Measurements from ENCODE around the gene GRID1. TPM values are rescaled to one million over a fixed set of nuclear protein-coding genes. Genes with fewer than 3 reads are reported as not detected.
A peak's percentile ranks its signal among the peaks of the same experiment; 100 is the strongest.

Gene GRID1
- total RNA-seq, 1 experiment from 2014 or later, result not detected

DNA sequence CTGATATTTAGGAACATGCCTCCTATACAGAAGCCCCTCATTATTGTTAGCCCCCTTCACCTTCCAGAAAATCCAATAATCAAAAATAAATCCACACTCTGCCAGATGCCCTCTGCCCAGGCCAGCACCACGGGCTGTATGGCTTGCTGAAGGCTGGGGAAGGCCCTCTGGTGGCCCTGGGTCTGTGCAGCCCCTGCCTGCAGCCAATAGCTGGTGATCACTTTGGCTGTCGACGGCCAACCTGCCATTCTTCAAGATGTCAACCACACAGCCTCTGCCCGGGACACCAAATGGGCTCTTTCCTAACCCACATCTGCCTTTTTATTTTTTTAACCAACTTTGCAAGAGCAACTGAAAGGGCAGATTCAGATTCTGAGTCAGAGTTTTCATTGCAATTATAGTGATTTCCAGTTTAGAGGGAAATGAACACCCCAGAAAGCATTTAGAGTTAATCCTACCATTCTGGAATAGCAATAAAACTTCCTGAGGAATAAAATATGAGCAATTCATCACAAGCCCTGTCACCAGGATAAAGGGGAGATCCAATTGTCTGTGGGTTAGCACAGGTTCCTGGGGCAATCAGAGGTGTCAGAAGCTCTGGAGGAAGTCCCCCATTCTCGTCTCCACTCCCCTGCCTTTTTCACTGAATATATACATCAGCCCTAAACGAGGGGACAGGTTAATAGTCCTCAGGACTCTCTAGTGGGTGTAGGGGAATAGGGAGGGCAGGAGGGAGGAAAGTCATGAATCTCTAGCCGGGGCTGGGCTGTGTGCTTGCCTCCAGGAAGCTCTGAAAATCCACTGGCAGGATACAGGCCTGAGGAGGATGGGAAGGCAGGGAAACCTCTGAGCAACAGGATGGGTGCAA, 211.3 kb downstream of the GRID1 start:
- H3K4me2 ChIP-seq (ENCODE audit: low read length), result no peak overlapping the region
- TF ChIP-seq, protein P1, sequence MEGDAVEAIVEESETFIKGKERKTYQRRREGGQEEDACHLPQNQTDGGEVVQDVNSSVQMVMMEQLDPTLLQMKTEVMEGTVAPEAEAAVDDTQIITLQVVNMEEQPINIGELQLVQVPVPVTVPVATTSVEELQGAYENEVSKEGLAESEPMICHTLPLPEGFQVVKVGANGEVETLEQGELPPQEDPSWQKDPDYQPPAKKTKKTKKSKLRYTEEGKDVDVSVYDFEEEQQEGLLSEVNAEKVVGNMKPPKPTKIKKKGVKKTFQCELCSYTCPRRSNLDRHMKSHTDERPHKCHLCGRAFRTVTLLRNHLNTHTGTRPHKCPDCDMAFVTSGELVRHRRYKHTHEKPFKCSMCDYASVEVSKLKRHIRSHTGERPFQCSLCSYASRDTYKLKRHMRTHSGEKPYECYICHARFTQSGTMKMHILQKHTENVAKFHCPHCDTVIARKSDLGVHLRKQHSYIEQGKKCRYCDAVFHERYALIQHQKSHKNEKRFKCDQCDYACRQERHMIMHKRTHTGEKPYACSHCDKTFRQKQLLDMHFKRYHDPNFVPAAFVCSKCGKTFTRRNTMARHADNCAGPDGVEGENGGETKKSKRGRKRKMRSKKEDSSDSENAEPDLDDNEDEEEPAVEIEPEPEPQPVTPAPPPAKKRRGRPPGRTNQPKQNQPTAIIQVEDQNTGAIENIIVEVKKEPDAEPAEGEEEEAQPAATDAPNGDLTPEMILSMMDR (conservative IDR thresholded peaks at IDR 0.05; ENCODE audit: low read depth, low read length), result no peak
- TF ChIP-seq EZH2 (IDR thresholded peaks at IDR 0.05; ENCODE audit: low read length, unreplicated experiment), result no peak
- no peak for TF ChIP-seq EZH2phosphoT487 (IDR thresholded peaks at IDR 0.05; ENCODE audit: borderline replicate concordance, low read length)
- no peaks in the 10 kb centered on the region for H3K9me3 ChIP-seq (ENCODE audit: low read length)
- H3K27me3 ChIP-seq (ENCODE audit: low read length), result no peaks in the 10 kb centered on the region
- no TSS peak for BruUV-seq (replicated peaks)
- no peaks in the 10 kb centered on the region for H3K36me3 ChIP-seq (ENCODE audit: low read depth, low read length)
- ChIA-PET CTCF (no interaction called here), POLR2A (ENCODE audit: unreplicated experiment) (no interaction called here)
- DNase-seq (no peak), ATAC-seq (peak; percentile 20; the same call in 1 of the 2 replicates)
- H3K9me2 ChIP-seq (replicated peaks; ENCODE audit: low read length), result no peaks in the 10 kb centered on the region
- H3K4me3 ChIP-seq (ENCODE audit: low read length), result no peak overlapping the region
- no peak overlapping the region for H2AFZ ChIP-seq (ENCODE audit: low read length)
- H3K27ac ChIP-seq (ENCODE audit: low read length), result no peak overlapping the region
- intact Hi-C loops (cut with micrococcal nuclease), result no loop called here
- no peaks in the 10 kb centered on the region for H4K20me1 ChIP-seq (ENCODE audit: low read length)
- H3K4me1 ChIP-seq (ENCODE audit: insufficient read depth, low read length), result no peaks in the 10 kb centered on the region
- no peak overlapping the region for H3K9ac ChIP-seq (ENCODE audit: low read length)
- no peaks in the 10 kb centered on the region for H3F3A ChIP-seq (ENCODE audit: low read length, unreplicated experiment)
- H3K79me2 ChIP-seq (ENCODE audit: low read length), result no peaks in the 10 kb centered on the region

DNA sequence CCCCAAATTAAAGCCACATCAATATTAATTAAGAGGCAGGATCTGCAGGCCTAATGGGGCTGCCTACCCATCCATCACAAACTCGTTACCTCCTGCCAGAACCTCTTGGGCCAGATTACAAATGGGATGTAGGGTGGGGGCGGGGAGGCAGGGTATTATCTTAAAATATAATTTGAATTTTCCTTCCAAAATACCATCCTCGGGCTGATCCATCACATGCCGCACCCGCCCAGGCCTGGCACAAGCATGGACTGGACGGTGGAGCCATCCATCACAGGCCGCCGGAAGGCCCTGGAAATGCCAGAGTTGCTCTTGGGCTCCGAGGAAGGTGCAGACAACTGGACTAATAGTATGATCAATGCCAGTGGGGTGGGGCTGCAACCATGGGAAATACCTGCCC, 212.8 kb downstream of the GRID1 start:
- Histone ChIP-seq H3K27ac (ENCODE audit: low read length) (no peak overlapping the region), H3K9me2 (replicated peaks; ENCODE audit: low read length) (no peaks in the 10 kb centered on the region), H3F3A (ENCODE audit: low read length, unreplicated experiment) (no peaks in the 10 kb centered on the region), H3K9ac (ENCODE audit: low read length) (no peak overlapping the region), H3K9me3 (ENCODE audit: low read length) (no peaks in the 10 kb centered on the region), H4K20me1 (ENCODE audit: low read length) (no peaks in the 10 kb centered on the region), H3K36me3 (ENCODE audit: low read depth, low read length) (no peaks in the 10 kb centered on the region), H2AFZ (ENCODE audit: low read length) (no peak overlapping the region), H3K4me1 (ENCODE audit: insufficient read depth, low read length) (no peaks in the 10 kb centered on the region), H3K4me2 (ENCODE audit: low read length) (no peak overlapping the region), H3K27me3 (ENCODE audit: low read length) (no peaks in the 10 kb centered on the region), H3K4me3 (ENCODE audit: low read length) (no peak overlapping the region), H3K79me2 (ENCODE audit: low read length) (no peaks in the 10 kb centered on the region)
- intact Hi-C loops (cut with micrococcal nuclease), result no loop called here
- no peak for DNase-seq
- TF ChIP-seq EZH2 (IDR thresholded peaks at IDR 0.05; ENCODE audit: low read length, unreplicated experiment), result no peak
- TF ChIP-seq EZH2phosphoT487 (IDR thresholded peaks at IDR 0.05; ENCODE audit: borderline replicate concordance, low read length), result no peak
- TF ChIP-seq, protein P1 (conservative IDR thresholded peaks at IDR 0.05; ENCODE audit: low read depth, low read length), result no peak
- no peak for ATAC-seq
- CTCF ChIA-PET, result no interaction called here
- POLR2A ChIA-PET (ENCODE audit: unreplicated experiment), result no interaction called here
- no TSS peak for BruUV-seq (replicated peaks)

DNA sequence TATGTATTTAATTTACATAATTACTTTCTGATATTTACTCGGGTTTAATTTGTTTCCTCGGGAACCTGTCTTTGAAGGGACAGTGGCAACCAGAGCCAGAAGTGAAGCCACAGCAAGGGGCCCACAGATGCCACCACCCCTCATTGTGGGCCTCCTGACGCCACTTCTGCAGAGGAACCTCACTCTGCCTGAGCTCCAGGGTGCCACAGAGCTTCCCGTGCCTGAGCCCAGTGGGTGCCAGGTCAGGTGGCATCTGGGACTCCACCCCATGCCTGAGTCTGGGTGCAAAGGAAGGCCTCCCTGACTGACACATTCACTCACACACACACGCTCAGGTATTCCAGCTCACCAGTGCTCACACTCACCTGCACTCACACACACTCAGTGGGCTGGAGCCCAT, 213.7 kb downstream of the GRID1 start:
- ATAC-seq (no peak), DNase-seq (no peak)
- H3K9me2 ChIP-seq (replicated peaks; ENCODE audit: low read length), result no peaks in the 10 kb centered on the region
- H2AFZ ChIP-seq (ENCODE audit: low read length), result no peak overlapping the region
- H4K20me1 ChIP-seq (ENCODE audit: low read length), result no peaks in the 10 kb centered on the region
- intact Hi-C loops (cut with micrococcal nuclease), result no loop called here
- BruUV-seq (replicated peaks), result no TSS peak
- TF ChIP-seq, protein P1 (conservative IDR thresholded peaks at IDR 0.05; ENCODE audit: low read depth, low read length), result no peak
- TF ChIP-seq EZH2 (IDR thresholded peaks at IDR 0.05; ENCODE audit: low read length, unreplicated experiment) (no peak), EZH2phosphoT487 (IDR thresholded peaks at IDR 0.05; ENCODE audit: borderline replicate concordance, low read length) (no peak)
- no peak overlapping the region for H3K9ac ChIP-seq (ENCODE audit: low read length)
- no peak overlapping the region for H3K4me3 ChIP-seq (ENCODE audit: low read length)
- H3K36me3 ChIP-seq (ENCODE audit: low read depth, low read length), result no peaks in the 10 kb centered on the region
- CTCF ChIA-PET, result no interaction called here
- H3K27me3 ChIP-seq (ENCODE audit: low read length), result no peaks in the 10 kb centered on the region
- no peaks in the 10 kb centered on the region for H3K4me1 ChIP-seq (ENCODE audit: insufficient read depth, low read length)
- no peak overlapping the region for H3K4me2 ChIP-seq (ENCODE audit: low read length)
- H3K9me3 ChIP-seq (ENCODE audit: low read length), result no peaks in the 10 kb centered on the region
- H3K27ac ChIP-seq (ENCODE audit: low read length), result no peak overlapping the region
- H3K79me2 ChIP-seq (ENCODE audit: low read length), result no peaks in the 10 kb centered on the region
- H3F3A ChIP-seq (ENCODE audit: low read length, unreplicated experiment), result no peaks in the 10 kb centered on the region
- POLR2A ChIA-PET (ENCODE audit: unreplicated experiment), result no interaction called here

All from PC-3 (cell line).